Measurements from ENCODE around the gene KRT31. TPM values are rescaled to one million over a fixed set of nuclear protein-coding genes. Genes with fewer than 3 reads are reported as not detected.
"Not testable (repeated sequence)": the region's sequence is repeated elsewhere in the genome, so short reads cannot be mapped to it uniquely, and the experiment has no call there.

The KRT31 gene
- total RNA-seq, 2 experiments from 2014 or later: not detected

DNA sequence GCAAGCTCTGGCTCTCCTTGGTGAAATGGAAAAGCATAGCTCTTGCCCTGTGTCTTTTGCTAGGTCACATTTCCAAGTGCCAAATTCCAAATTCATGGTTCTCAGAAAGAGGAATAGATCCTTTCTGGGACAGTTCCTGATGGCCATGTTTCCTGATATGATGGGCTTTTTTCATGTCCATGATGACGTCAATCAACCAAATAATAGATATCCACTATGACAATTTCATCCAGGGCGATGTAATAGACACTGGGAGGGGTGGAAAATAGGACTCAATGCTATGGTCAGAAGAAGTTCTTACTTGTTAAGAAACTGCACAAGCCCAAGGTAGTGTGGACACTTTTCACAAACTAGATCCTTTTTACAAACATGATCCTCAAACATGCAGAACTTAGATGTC is 46.2 kb downstream of the KRT31 start:
- Mint-ChIP-seq H3K36me3 (ENCODE audit: low read depth) (no peaks in the 10 kb centered on the region), H3K9me3 (no peaks in the 10 kb centered on the region), H3K27ac (no peak overlapping the region), H3K4me1 (ENCODE audit: low read depth) (peaks cover 13% of the 10 kb centered on the region), H3K27me3 (no peaks in the 10 kb centered on the region), H3K4me3 (no peak overlapping the region)
- ChIA-PET POLR2A (interaction anchor here (1.5 kb wide), 1 partner anchor 10 kb away, joined by 4 read pairs; no protein-coding TSS in a partner anchor), CTCF (no interaction called here)
- TF ChIP-seq CTCF (IDR thresholded peaks at IDR 0.05): no peak
- Histone ChIP-seq H3K27ac (ENCODE audit: low read depth in 1 of 2, low read length in 2 of 2) (no peak overlapping the region), H3K27me3 (ENCODE audit: control insufficient read depth in 1 of 2, insufficient read depth in 2 of 2, low read length in 2 of 2) (no peaks in the 10 kb centered on the region), H3K4me3 (ENCODE audit: low read length) (no peak overlapping the region), H3K4me1 (ENCODE audit: insufficient read depth, low read length) (peaks cover 11% of the 10 kb centered on the region), H3K9me3 (ENCODE audit: control insufficient read depth in 1 of 2, insufficient read depth in 1 of 2, low read length in 2 of 2) (peaks cover 0 to under 1% of the 10 kb centered on the region in 2 experiments), H3K36me3 (ENCODE audit: insufficient read depth, low read length) (no peaks in the 10 kb centered on the region)
- intact Hi-C loops (cut with DNase I, micrococcal nuclease): no loop called here
- ATAC-seq (ENCODE audit: poor library complexity): no peak
- no peak for DNase-seq

GRCh38 chr17:41350381-41350878 is 47.0 kb downstream of the KRT31 start, which contains the start of gene KRT33A:
KRT33A (minus strand) TSS chr17:41350828; CDS start chr17:41350767, 61 bp downstream.
- intact Hi-C loops (cut with DNase I, micrococcal nuclease): not testable (repeated sequence)
- POLR2A ChIA-PET: interaction anchor here (1.5 kb wide), 1 partner anchor 9 kb away, joined by 4 read pairs; no protein-coding TSS in a partner anchor

DNA sequence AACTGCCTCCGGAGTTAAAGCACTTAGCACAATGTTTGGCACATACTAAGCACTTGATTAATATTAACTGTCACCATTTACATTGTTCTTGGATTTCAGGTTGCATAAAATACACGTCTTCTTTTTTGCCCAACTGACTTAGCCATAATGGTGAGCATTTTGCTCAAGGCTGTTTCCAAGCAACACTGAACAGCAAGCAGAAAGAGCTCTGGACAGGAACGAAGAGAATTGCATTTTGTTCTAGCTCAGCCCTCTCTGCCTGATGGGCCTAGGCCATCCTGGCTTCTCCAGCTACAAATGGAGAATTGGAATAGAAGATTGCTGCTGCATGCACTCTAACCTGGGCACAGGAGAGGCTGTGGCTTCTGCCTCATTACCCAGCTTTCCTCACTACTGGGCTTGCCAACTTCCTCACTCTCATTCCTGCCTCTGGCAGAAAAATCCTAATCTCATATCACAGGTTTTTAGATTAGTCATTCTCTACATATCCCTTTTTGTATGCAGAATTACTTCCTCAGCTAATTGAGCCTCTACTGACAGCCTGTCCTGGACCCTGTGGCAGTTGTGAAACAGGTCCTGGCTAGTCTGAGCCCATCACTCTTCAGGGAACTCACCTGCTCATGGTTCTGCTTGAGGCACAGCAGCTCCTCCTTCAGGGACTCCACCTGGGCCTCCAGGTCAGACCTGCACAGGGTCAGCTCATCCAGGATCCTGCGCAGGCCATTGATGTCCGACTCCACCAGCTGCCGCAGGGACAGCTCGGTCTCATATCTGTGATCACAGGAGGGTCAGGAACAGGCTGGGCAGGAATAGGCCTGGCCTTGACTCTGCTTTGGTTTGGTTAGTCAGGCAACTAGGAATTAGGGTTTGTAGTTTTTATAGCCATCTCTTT is 49.3 kb downstream of the KRT31 start:
- POLR2A ChIA-PET: interaction anchor here (0.7 to 1.2 kb wide), 2 partner anchors 7 to 9 kb away, joined by 3 read pairs; no protein-coding TSS in a partner anchor
- Histone ChIP-seq H3K4me1 (ENCODE audit: insufficient read depth, low read length) (peaks cover 18% of the 10 kb centered on the region), H3K9me3 (ENCODE audit: control insufficient read depth in 1 of 2, insufficient read depth in 1 of 2, low read length in 2 of 2) (peaks cover 0 to 2% of the 10 kb centered on the region in 2 experiments)

More at GRCh38 chr17:41350381-41350878, 47.0 kb downstream of the KRT31 start, which contains the start of gene KRT33A:
- H3K9me3 ChIP-seq (ENCODE audit: control insufficient read depth in 1 of 2, insufficient read depth in 1 of 2, low read length in 2 of 2); H3K27me3 ChIP-seq (ENCODE audit: control insufficient read depth in 1 of 2, insufficient read depth in 2 of 2, low read length in 2 of 2); H3K27me3 Mint-ChIP-seq; DNase-seq; H3K27ac Mint-ChIP-seq; ATAC-seq (ENCODE audit: poor library complexity); H3K4me3 ChIP-seq (ENCODE audit: low read length); H3K36me3 ChIP-seq (ENCODE audit: insufficient read depth, low read length); H3K27ac ChIP-seq (ENCODE audit: low read depth in 1 of 2, low read length in 2 of 2); H3K9me3 Mint-ChIP-seq; H3K4me3 Mint-ChIP-seq; H3K36me3 Mint-ChIP-seq (ENCODE audit: low read depth): not testable (repeated sequence)
- CTCF ChIA-PET: interaction anchor here (1.0 kb wide), 1 partner anchor 199 kb away, joined by 3 read pairs; no protein-coding TSS in a partner anchor
- peaks cover 11% of the 10 kb centered on the region for H3K4me1 ChIP-seq (ENCODE audit: insufficient read depth, low read length)
- H3K4me1 Mint-ChIP-seq (ENCODE audit: low read depth): peaks cover 13% of the 10 kb centered on the region

GRCh38 chr17:41346421-41346820 is 51.0 kb downstream of the KRT31 start:
- not testable (repeated sequence) for H3K4me3 Mint-ChIP-seq, H3K9me3 Mint-ChIP-seq

More for the DNA sequence above, 49.3 kb downstream of the KRT31 start:
- TF ChIP-seq CTCF (IDR thresholded peaks at IDR 0.05): no peak
- Mint-ChIP-seq H3K36me3 (ENCODE audit: low read depth) (peaks cover 8% of the 10 kb centered on the region), H3K4me3 (no peak overlapping the region), H3K27ac (no peak overlapping the region), H3K27me3 (no peaks in the 10 kb centered on the region), H3K4me1 (ENCODE audit: low read depth) (peaks cover 21% of the 10 kb centered on the region), H3K9me3 (peaks cover 2% of the 10 kb centered on the region)
- Histone ChIP-seq H3K27me3 (ENCODE audit: control insufficient read depth in 1 of 2, insufficient read depth in 2 of 2, low read length in 2 of 2) (no peaks in the 10 kb centered on the region), H3K4me3 (ENCODE audit: low read length) (no peak overlapping the region), H3K27ac (ENCODE audit: low read depth in 1 of 2, low read length in 2 of 2) (no peak overlapping the region), H3K36me3 (ENCODE audit: insufficient read depth, low read length) (no peaks in the 10 kb centered on the region)
- CTCF ChIA-PET: no interaction called here
- intact Hi-C loops (cut with DNase I, micrococcal nuclease): no loop called here
- no peak for ATAC-seq (ENCODE audit: poor library complexity)
- no peak for DNase-seq

More at GRCh38 chr17:41346421-41346820, 51.0 kb downstream of the KRT31 start:
- H3K4me3 ChIP-seq (ENCODE audit: low read length); H3K27me3 ChIP-seq (ENCODE audit: control insufficient read depth in 1 of 2, insufficient read depth in 2 of 2, low read length in 2 of 2); ATAC-seq (ENCODE audit: poor library complexity); H3K27ac ChIP-seq (ENCODE audit: low read depth in 1 of 2, low read length in 2 of 2); H3K36me3 ChIP-seq (ENCODE audit: insufficient read depth, low read length); POLR2A ChIA-PET; DNase-seq; intact Hi-C loops (cut with DNase I, micrococcal nuclease); CTCF ChIA-PET; H3K27me3 Mint-ChIP-seq; H3K27ac Mint-ChIP-seq: not testable (repeated sequence)
- Mint-ChIP-seq H3K4me1 (ENCODE audit: low read depth) (peaks cover 32% of the 10 kb centered on the region), H3K36me3 (ENCODE audit: low read depth) (peaks cover 24% of the 10 kb centered on the region)
- peaks cover 0 to 13% of the 10 kb centered on the region in 2 experiments for H3K9me3 ChIP-seq (ENCODE audit: control insufficient read depth in 1 of 2, insufficient read depth in 1 of 2, low read length in 2 of 2)
- H3K4me1 ChIP-seq (ENCODE audit: insufficient read depth, low read length): peaks cover 24% of the 10 kb centered on the region
